Neural cell (in vitro differentiated cells): Measurements from ENCODE around the gene APOH.

ENCODE experiments used
- MXI1 ChIP-seq: fragments of 450-650 bp; conservative IDR thresholded peaks from 2 replicates; pipeline ENCODE4 v1.6.1; 2014; ENCODE audit warnings: antibody characterized with exemption, mild to moderate bottlenecking; ENCODE audit not compliant: poor library complexity, severe bottlenecking
- POLR2AphosphoS5 ChIP-seq: IDR thresholded peaks from 2 replicates; pipeline ENCODE4 v1.6.1; 2012
- SMC3 ChIP-seq: fragments of 450-650 bp; conservative IDR thresholded peaks from 2 replicates; pipeline ENCODE4 v1.6.1; 2014; ENCODE audit warnings: antibody characterized with exemption, mild to moderate bottlenecking, moderate library complexity; ENCODE audit not compliant: poor library complexity
- TAF1 ChIP-seq: IDR thresholded peaks from 2 replicates; pipeline ENCODE4 v1.6.1; 2012; ENCODE audit warnings: low read depth
- TF ChIP-seq, protein P1 (sequence below): fragments of 450-650 bp; IDR thresholded peaks from 2 replicates; pipeline ENCODE4 v1.5.1; 2014; ENCODE audit warnings: antibody characterized with exemption, mild to moderate bottlenecking, moderate library complexity; ENCODE audit not compliant: poor library complexity, severe bottlenecking

DNA sequence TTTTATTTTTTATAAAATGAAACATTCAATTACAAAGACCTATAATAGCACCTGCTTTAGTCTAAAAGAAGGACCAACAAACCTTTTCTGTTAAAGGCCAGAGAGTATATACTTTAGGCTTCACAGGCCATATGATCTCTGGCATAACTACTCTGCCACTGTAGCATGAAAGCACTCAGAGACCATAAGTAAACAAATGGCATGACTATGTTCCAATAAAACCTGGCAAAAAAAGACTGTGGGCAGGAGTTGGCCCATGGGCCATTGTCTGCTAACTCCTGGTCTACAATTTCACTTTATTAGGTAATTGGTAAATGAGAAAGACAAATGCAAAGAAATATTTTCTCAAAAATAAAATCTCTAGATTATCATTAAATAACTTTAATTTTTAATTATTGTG, 52.2 kb downstream of the APOH start:
- TF ChIP-seq SMC3 (no peak), MXI1 (no peak), POLR2AphosphoS5 (no peak), TAF1 (no peak)
- TF ChIP-seq, protein P1, sequence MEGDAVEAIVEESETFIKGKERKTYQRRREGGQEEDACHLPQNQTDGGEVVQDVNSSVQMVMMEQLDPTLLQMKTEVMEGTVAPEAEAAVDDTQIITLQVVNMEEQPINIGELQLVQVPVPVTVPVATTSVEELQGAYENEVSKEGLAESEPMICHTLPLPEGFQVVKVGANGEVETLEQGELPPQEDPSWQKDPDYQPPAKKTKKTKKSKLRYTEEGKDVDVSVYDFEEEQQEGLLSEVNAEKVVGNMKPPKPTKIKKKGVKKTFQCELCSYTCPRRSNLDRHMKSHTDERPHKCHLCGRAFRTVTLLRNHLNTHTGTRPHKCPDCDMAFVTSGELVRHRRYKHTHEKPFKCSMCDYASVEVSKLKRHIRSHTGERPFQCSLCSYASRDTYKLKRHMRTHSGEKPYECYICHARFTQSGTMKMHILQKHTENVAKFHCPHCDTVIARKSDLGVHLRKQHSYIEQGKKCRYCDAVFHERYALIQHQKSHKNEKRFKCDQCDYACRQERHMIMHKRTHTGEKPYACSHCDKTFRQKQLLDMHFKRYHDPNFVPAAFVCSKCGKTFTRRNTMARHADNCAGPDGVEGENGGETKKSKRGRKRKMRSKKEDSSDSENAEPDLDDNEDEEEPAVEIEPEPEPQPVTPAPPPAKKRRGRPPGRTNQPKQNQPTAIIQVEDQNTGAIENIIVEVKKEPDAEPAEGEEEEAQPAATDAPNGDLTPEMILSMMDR = no peak
